ENCODE measurements around the gene SCUBE1. TPM values are rescaled to one million over a fixed set of nuclear protein-coding genes. Genes with fewer than 3 reads are reported as not detected.

Gene SCUBE1
- total RNA-seq, 1 experiment from 2014 or later = 0.54 TPM

- CTCF ChIA-PET = interaction anchor here (1.5 kb wide), 1 partner anchor 79 kb away, joined by 4 read pairs; no protein-coding TSS in a partner anchor
- no peak overlapping the region for H3K27ac Mint-ChIP-seq (ENCODE audit: unreplicated experiment)
- H3K27me3 Mint-ChIP-seq (ENCODE audit: unreplicated experiment) = peaks cover 16% of the 10 kb centered on the region
Measured at GRCh38 chr22:43267332-43267980, 75.7 kb downstream of the SCUBE1 start.

GRCh38 chr22:43266076-43266475 lies 77.1 kb downstream of the SCUBE1 start:
- no TSS peak for BruUV-seq (replicated peaks)
- Mint-ChIP-seq H3K27me3 (ENCODE audit: unreplicated experiment) (peaks cover 7% of the 10 kb centered on the region), H3K36me3 (ENCODE audit: insufficient read depth, unreplicated experiment) (peaks cover 13% of the 10 kb centered on the region), H3K4me3 (ENCODE audit: low read depth, unreplicated experiment) (no peak overlapping the region), H3K27ac (ENCODE audit: unreplicated experiment) (no peak overlapping the region), H3K4me1 (ENCODE audit: low read depth, unreplicated experiment) (peaks cover 32% of the 10 kb centered on the region), H3K9me3 (ENCODE audit: low read depth, unreplicated experiment) (no peaks in the 10 kb centered on the region)
- TF ChIP-seq CTCF (IDR thresholded peaks at IDR 0.05; ENCODE audit: unreplicated experiment) = no peak
- intact Hi-C loops (cut with micrococcal nuclease; ENCODE audit: unreplicated experiment) = no loop called here
- CTCF ChIA-PET = no interaction called here
- no peak for DNase-seq

More at GRCh38 chr22:43267332-43267980, 75.7 kb downstream of the SCUBE1 start:
- H3K4me3 Mint-ChIP-seq (ENCODE audit: low read depth, unreplicated experiment) = no peak overlapping the region
- no TSS peak for BruUV-seq (replicated peaks)
- no peak for DNase-seq
- H3K4me1 Mint-ChIP-seq (ENCODE audit: low read depth, unreplicated experiment) = peaks cover 27% of the 10 kb centered on the region
- H3K36me3 Mint-ChIP-seq (ENCODE audit: insufficient read depth, unreplicated experiment) = peaks cover 13% of the 10 kb centered on the region
- H3K9me3 Mint-ChIP-seq (ENCODE audit: low read depth, unreplicated experiment) = no peaks in the 10 kb centered on the region
- no peak for TF ChIP-seq CTCF (IDR thresholded peaks at IDR 0.05; ENCODE audit: unreplicated experiment)
- intact Hi-C loops (cut with micrococcal nuclease; ENCODE audit: unreplicated experiment) = no loop called here

- BruUV-seq (replicated peaks) = TSS peak; percentile 94
- peak overlapping the region; percentile 92 for H3K27ac Mint-ChIP-seq (ENCODE audit: unreplicated experiment)
- DNase-seq = peak; percentile 89
Measured at GRCh38 chr22:43263645-43264514, 79.3 kb downstream of the SCUBE1 start.

More at GRCh38 chr22:43263645-43264514, 79.3 kb downstream of the SCUBE1 start:
- Mint-ChIP-seq H3K9me3 (ENCODE audit: low read depth, unreplicated experiment) (no peaks in the 10 kb centered on the region), H3K27me3 (ENCODE audit: unreplicated experiment) (no peaks in the 10 kb centered on the region), H3K4me1 (ENCODE audit: low read depth, unreplicated experiment) (peaks cover 32% of the 10 kb centered on the region), H3K36me3 (ENCODE audit: insufficient read depth, unreplicated experiment) (peaks cover 13% of the 10 kb centered on the region), H3K4me3 (ENCODE audit: low read depth, unreplicated experiment) (peak overlapping the region; percentile 68)
- no peak for TF ChIP-seq CTCF (IDR thresholded peaks at IDR 0.05; ENCODE audit: unreplicated experiment)
- intact Hi-C loops (cut with micrococcal nuclease; ENCODE audit: unreplicated experiment) = no loop called here
- CTCF ChIA-PET = interaction anchor here (0.6 to 1.4 kb wide), 6 partner anchors 10 to 396 kb away, joined by 3 to 7 read pairs (median 4); no protein-coding TSS in a partner anchor
